Tibial artery (tissue), 4 donors: ENCODE measurements around the gene GARNL3.

Source experiments
- DNase-seq, 2 donors: peaks; one replicate each; pipeline ENCODE4 v3.0.0-alpha.2; 2019
- H3K27ac ChIP-seq, 2 donors: fragments of 200-600 bp; sonication (generic) in 1 of 2; 1 replicate in 1 of 2; 2 replicates in 1 of 2; pipeline ENCODE4 v1.5.1; 2018 to 2019; ENCODE audit warnings: mild to moderate bottlenecking in 1 of 2
- H3K27me3 ChIP-seq, 2 donors: fragments of 200-600 bp; sonication (generic) in 1 of 2; one replicate each; pipeline versions ENCODE4 v1.5.1 to v1.6.0; 2016 to 2019
- H3K36me3 ChIP-seq, 3 donors: fragments of 200-600 bp; sonication (generic) in 2 of 3; one replicate each; pipeline ENCODE4 v1.5.1; 2016 to 2019; ENCODE audit warnings: mild to moderate bottlenecking in 2 of 3
- H3K4me1 ChIP-seq, 4 donors: fragments of 200-600 bp; sonication (generic) in 2 of 4; 1 replicate in 3 of 4; 2 replicates in 1 of 4; pipeline ENCODE4 v1.5.1; 2016 to 2019
- H3K4me3 ChIP-seq, 2 donors: fragments of 200-600 bp; sonication (generic) in 1 of 2; 1 replicate in 1 of 2; 2 replicates in 1 of 2; pipeline ENCODE4 v1.5.1; 2018 to 2019; ENCODE audit warnings: mild to moderate bottlenecking in 2 of 2
- H3K9me3 ChIP-seq, 3 donors: fragments of 200-600 bp; sonication (generic) in 1 of 3; one replicate each; pipeline ENCODE4 v1.5.1; 2016 to 2019
- intact Hi-C: fragments of 100-400 bp; cut with DNase I; formaldehyde crosslinking; loops from one replicate; pipeline ENCODE4 v1.15.0; 2023; ENCODE audit warnings: low total_unique reads
- TF ChIP-seq, protein P1 (sequence below), 2 experiments: fragments of 200-600 bp in 1 of 2; fragments of 450-650 bp in 1 of 2; IDR thresholded peaks; one replicate each; pipeline ENCODE4 v1.5.1; 2017 to 2019; ENCODE audit warnings: antibody characterized with exemption in 2 of 2, mild to moderate bottlenecking in 1 of 2, moderate library complexity in 1 of 2

The GARNL3 gene

DNA sequence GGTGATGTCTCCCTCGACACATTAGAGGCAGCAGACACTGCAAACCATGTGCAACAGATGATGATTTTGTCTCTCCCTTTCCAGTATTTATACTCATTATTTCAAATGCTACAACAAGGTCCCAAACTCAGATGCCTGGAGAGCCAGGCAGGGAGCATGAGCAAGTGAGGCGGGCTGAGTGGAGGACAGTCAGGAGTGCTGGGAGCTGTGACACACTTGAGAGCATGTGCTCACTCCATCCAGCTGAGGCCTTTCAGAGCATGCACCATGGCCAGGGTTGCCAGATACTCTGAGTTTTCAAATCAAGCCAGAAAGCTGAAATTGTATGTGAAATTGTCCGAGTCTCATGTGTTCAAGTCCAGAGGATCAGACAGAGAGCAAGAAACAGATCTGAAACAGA is 76.6 kb downstream of the GARNL3 start:
- no peak overlapping the region for H3K4me3 ChIP-seq
- H3K9me3 ChIP-seq, result no peaks in the 10 kb centered on the region
- H3K4me1 ChIP-seq, result peaks cover 6 to 77% (median 59%) of the 10 kb centered on the region in 4 donors
- no peaks in the 10 kb centered on the region for H3K27me3 ChIP-seq
- H3K36me3 ChIP-seq, result peaks cover 6 to 52% (median 29%) of the 10 kb centered on the region in 3 donors
- H3K27ac ChIP-seq, result peak overlapping the region; percentile 73 to 79
- intact Hi-C loops, result loop anchor here (10.0 kb wide), 1 partner anchor 116 kb away; no protein-coding TSS in a partner anchor
- no peak for DNase-seq
- TF ChIP-seq, protein P1, sequence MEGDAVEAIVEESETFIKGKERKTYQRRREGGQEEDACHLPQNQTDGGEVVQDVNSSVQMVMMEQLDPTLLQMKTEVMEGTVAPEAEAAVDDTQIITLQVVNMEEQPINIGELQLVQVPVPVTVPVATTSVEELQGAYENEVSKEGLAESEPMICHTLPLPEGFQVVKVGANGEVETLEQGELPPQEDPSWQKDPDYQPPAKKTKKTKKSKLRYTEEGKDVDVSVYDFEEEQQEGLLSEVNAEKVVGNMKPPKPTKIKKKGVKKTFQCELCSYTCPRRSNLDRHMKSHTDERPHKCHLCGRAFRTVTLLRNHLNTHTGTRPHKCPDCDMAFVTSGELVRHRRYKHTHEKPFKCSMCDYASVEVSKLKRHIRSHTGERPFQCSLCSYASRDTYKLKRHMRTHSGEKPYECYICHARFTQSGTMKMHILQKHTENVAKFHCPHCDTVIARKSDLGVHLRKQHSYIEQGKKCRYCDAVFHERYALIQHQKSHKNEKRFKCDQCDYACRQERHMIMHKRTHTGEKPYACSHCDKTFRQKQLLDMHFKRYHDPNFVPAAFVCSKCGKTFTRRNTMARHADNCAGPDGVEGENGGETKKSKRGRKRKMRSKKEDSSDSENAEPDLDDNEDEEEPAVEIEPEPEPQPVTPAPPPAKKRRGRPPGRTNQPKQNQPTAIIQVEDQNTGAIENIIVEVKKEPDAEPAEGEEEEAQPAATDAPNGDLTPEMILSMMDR (IDR thresholded peaks at IDR 0.05), result no peak

DNA sequence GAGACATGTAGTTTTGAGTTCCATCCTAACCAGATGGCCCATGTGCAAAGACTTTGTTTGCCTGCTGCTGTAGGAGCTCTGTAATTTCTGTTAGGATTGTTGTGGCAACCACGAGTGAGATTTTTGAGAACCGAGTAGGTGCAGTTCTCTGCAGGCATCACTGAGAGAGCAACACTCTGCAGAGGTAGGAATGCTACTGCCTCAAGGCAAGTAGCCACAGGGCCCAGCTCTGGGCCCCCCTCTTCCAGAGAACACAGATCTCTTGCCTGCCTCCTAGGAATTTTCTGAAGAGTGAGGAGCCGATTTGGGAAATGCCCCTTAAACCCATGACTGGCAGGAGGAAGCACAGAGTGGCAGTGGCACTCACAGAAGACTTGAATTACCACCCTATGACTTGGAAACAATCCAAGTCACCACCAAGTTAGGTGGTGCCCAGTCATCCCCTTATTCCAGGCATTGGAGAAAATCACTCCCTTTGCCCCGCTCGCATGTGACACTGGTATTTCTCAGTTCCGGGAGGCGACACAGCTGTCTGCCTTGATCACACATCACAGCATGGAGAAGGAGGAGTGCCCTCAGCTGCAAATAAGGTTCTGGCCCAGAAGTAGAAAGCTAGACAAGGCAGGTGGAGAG is 79.9 kb downstream of the GARNL3 start:
- Histone ChIP-seq H3K9me3 (no peaks in the 10 kb centered on the region), H3K36me3 (peaks cover 6 to 66% (median 40%) of the 10 kb centered on the region in 3 donors), H3K4me3 (no peak overlapping the region), H3K27ac (peak overlapping the region; percentile 47 to 63), H3K27me3 (no peaks in the 10 kb centered on the region), H3K4me1 (peaks cover 6 to 57% (median 36%) of the 10 kb centered on the region in 4 donors)
- intact Hi-C loops, result loop anchor here (10.0 kb wide), 1 partner anchor 120 kb away; no protein-coding TSS in a partner anchor
- TF ChIP-seq, protein P1 (IDR thresholded peaks at IDR 0.05), result no peak
- DNase-seq, result peak in 1 of 2 donors; percentile 77

DNA sequence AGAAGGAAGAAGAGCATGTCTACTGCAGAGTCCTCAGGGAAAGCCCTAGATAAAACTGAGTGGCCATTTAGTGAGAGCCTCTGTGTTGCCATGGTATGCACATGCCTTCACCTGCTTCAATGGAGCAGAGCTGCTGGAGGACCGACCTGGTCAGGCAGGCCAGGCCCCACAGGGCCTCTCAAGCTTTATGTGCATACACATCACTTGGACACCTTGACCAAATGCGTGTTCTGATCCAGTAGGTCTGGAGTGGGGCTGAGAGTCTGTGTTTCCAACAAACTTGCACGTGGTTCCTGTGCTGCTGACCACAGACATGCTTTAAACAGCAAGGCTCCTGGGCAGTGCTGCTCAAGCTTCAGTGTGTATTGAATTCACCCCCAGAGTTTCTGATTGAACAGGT is 81.0 kb downstream of the GARNL3 start:
- Histone ChIP-seq H3K4me1 (peaks cover under 1 to 46% (median 28%) of the 10 kb centered on the region in 4 donors), H3K27ac (peak overlapping the region; percentile 47 to 63), H3K9me3 (no peaks in the 10 kb centered on the region), H3K36me3 (peaks cover 6 to 64% (median 29%) of the 10 kb centered on the region in 3 donors), H3K4me3 (no peak overlapping the region), H3K27me3 (no peaks in the 10 kb centered on the region)
- TF ChIP-seq, protein P1 (IDR thresholded peaks at IDR 0.05), result no peak
- no peak for DNase-seq
- intact Hi-C loops, result loop anchor here (10.0 kb wide), 1 partner anchor 121 kb away; no protein-coding TSS in a partner anchor

DNA sequence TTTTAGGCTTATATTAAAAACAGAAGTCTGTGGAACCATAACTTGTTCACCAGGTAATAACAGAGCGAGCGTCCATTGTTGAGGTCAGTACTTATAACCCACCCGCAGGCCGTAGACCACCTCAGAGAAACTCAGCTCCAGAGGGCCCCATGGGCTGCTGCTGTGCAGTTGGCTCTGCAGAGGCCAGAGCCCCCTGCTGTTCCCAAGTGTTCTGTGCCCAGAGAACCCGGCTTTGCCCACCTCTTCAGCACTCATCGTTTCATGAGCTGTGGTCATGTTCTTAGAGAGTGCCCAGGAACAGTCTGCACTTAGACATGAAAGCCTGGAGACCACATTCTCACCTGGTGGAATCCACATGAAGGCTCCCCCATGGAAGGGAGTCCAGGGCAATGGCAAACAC is 82.0 kb downstream of the GARNL3 start:
- TF ChIP-seq, protein P1 (IDR thresholded peaks at IDR 0.05), result no peak
- H3K27me3 ChIP-seq, result no peaks in the 10 kb centered on the region
- H3K27ac ChIP-seq, result peak overlapping the region in 1 of 2 donors; percentile 63
- H3K4me3 ChIP-seq, result no peak overlapping the region
- H3K4me1 ChIP-seq, result peaks cover 0 to 38% (median 22%) of the 10 kb centered on the region in 4 donors
- DNase-seq, result no peak
- peaks cover 6 to 56% (median 27%) of the 10 kb centered on the region in 3 donors for H3K36me3 ChIP-seq
- H3K9me3 ChIP-seq, result no peaks in the 10 kb centered on the region
- intact Hi-C loops, result loop anchor here (10.0 kb wide), 1 partner anchor 122 kb away; no protein-coding TSS in a partner anchor

DNA sequence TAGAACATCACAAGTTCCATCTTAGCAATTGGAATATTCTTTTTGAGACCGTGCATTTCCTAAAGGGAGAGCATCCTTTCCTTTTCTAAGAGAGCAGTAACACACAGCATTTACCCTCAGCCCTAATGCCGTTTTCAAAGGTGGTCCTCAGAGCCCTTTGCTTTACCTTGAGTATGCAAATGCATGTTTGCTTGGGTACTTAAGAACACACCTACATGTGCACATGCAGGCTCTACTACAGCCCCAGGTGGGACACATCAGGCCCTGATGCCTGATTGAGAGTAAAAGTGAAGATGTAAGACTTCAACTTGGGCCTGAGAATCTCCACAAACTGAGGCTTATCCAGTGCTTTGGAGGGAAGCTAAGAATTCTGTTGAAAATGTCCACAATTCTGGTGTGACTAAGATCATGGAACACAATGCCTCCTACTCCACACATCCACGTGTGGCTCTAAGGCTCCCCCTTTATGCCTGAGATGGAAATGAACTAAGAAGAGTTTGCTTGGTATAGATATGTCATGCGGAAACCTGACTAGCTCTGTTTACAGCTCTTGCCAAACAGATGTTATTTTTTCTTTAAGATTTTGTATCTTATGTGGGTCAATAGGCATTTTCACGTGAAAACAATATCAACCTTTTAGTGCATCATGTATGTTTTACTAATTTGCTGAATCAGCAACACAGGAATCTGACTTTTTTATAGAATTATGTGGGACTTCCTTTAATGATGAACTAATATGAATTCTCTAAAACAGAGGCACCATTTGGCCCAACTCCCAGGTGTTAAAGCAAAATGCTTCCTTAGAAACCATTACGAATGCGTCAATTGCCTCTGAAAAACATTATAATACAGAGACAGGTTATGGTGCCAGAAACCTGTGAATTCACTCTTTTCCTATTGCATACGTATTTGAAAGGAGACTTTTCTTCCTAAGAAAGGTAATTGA is 83.5 kb downstream of the GARNL3 start:
- Histone ChIP-seq H3K4me1 (peaks cover 0 to 38% (median 22%) of the 10 kb centered on the region in 4 donors), H3K27ac (no peak overlapping the region), H3K9me3 (no peaks in the 10 kb centered on the region), H3K27me3 (no peaks in the 10 kb centered on the region), H3K36me3 (peaks cover 9 to 43% (median 18%) of the 10 kb centered on the region in 3 donors), H3K4me3 (no peak overlapping the region)
- TF ChIP-seq, protein P1 (IDR thresholded peaks at IDR 0.05), result peak; percentile 32 to 33
- intact Hi-C loops, result loop anchor here (10.0 kb wide), 1 partner anchor 123 kb away; no protein-coding TSS in a partner anchor
- DNase-seq, result no peak
